GM19193 (cell line): ENCODE data around the gene OR2A12.

Experiments used
- POLR2A ChIP-seq: IDR thresholded peaks from 4 replicates; pipeline ENCODE4 v1.6.1; 2011; ENCODE audit not compliant: insufficient read depth, insufficient read length; ENCODE audit errors: extremely low read depth

Gene OR2A12

GRCh38 chr7:144100607-144101006 is 14.5 kb downstream of the OR2A12 start:
- no peak for TF ChIP-seq POLR2A

GRCh38 chr7:144102041-144102440 is 16.0 kb downstream of the OR2A12 start:
- TF ChIP-seq POLR2A = no peak

DNA sequence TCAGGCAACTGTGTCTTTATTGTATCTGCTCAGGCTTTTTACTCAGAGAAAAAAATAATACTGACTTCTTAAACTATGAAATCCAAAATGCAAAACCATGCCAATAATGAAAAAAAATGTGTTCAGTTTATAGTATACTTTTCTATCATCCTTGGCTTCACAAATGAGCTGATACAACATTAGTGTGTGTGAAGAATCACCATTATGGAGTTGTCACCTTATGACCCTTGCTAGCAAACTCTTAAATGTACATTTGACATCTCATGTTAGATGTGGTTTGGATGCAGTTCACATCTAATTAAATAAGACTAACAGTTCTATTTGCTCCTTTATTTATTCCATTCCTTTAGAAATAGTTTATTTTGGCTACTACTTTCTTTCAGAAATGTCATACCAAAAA is 19.1 kb downstream of the OR2A12 start:
- TF ChIP-seq POLR2A = no peak

DNA sequence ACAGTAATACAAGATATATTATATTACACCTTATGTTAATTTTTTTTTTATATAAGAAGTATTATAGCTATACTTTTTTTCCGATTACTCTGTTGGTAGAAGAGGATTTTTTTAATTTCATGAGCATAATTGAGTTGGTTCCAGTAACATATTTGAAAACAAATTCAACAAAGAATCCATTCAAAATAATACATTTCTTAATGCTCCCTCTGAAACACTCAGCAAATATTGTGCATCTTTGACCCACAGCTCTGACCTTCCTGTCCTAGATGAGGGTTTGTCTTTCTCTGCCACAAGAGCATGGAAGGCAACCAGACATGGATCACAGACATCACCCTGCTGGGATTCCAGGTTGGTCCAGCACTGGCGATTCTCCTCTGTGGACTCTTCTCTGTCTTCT is 23.2 kb downstream of the OR2A12 start, which contains the start of gene OR2A2:
OR2A2 (plus strand) TSS at position 301 of the 400 bp plus-strand sequence; CDS start at position 301, 0 bp downstream.
- no peak for TF ChIP-seq POLR2A

DNA sequence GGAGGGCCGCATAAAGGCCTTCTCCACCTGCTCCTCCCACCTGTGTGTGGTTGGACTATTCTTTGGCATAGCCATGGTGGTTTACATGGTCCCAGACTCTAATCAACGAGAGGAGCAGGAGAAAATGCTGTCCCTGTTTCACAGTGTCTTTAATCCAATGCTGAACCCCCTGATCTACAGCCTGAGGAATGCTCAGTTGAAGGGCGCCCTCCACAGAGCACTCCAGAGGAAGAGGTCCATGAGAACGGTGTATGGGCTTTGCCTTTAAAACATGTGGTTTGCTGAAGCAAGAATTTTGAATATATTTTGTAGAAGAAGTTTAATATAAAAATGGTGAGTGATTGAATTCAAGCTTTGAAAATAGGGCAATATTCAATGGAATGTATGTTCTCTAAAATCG is 24.2 kb downstream of the OR2A12 start:
- no peak for TF ChIP-seq POLR2A

DNA sequence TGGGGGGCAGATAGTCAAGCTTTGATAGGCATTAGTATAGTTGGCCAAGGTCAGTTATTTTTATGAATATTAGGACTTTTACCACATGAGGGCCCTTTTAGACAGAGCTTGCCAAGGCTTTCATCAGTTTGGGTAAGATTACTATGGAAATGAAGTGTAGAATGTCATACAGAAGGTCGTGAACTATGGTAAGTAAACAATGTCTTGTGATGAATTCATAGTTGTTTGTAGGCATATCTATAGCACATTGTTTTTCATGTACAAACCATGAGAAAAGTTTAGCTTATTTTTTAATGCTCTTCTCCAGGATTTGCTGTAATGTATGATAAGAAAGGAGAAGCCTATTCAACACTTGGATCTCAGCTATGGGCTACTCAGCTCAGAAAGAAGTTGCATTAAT is 27.6 kb downstream of the OR2A12 start:
- TF ChIP-seq POLR2A = no peak

DNA sequence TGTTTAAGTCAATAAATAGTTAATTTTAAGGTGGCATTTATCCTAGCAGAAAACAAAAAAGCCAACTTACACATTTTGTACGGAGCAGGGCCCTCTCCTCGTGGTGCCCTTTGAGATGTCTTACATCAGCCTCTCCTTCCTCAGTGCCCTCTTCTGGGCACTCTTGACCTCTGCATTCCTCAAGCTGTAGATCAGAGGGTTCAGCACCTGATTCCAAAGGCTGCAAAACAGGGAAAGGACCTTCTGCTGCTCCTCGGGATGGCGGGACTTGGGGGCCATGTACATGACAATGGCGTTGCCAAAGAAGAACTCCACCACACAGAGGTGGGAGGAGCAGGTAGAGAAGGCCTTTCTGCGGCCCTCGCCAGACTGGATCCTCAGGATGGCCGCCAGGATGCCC is 32.3 kb downstream of the OR2A12 start:
- no peak for TF ChIP-seq POLR2A

GRCh38 chr7:144122876-144123275 is 36.8 kb downstream of the OR2A12 start, which contains the start of gene OR2A14:
TSS of gene OR2A14 (plus strand) at chr7:144123176. CDS start at chr7:144129113, 5,937 bp downstream.
- no peak for TF ChIP-seq POLR2A

GRCh38 chr7:144127714-144128334 is 41.7 kb downstream of the OR2A12 start:
- TF ChIP-seq POLR2A = no peak

GRCh38 chr7:144130730-144131129 is 44.7 kb downstream of the OR2A12 start:
- TF ChIP-seq POLR2A = no peak

- TF ChIP-seq POLR2A = no peak
These were observed 46.2 kb downstream of the OR2A12 start for GRCh38 chr7:144132262-144132661.

DNA sequence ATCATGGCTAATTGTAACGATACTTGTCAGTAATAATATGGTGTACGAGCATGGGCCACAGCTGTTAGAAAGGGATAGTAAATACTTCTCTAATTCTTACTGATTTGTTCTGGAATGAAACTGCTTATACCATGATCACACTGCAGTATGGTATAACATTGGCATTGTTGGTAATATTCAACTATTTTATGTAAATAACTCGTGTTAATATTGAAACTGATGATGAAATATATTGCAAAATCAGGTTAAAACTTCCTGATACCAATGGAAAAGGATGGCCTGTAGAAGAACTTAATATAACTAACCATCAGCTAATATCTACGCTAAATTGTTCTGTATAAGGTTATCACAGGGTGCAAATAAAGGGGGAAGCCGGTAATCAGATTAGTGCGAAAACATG is 47.2 kb downstream of the OR2A12 start:
- TF ChIP-seq POLR2A = no peak

GRCh38 chr7:144134116-144134515 is 48.0 kb downstream of the OR2A12 start:
- TF ChIP-seq POLR2A = no peak

- TF ChIP-seq POLR2A = no peak
These were observed 51.4 kb downstream of the OR2A12 start for GRCh38 chr7:144137501-144137900.

GRCh38 chr7:144142187-144142586 is 56.1 kb downstream of the OR2A12 start:
- TF ChIP-seq POLR2A = no peak

GRCh38 chr7:144144426-144144825 is 58.3 kb downstream of the OR2A12 start:
- TF ChIP-seq POLR2A = no peak
